H1 (cell line): Measurements from ENCODE around the gene SSH2. TPM values are rescaled to one million over a fixed set of nuclear protein-coding genes. Genes with fewer than 3 reads are reported as not detected.
"Not testable (repeated sequence)": the region's sequence is repeated elsewhere in the genome, so short reads cannot be mapped to it uniquely, and the experiment has no call there.

ENCODE experiments used
- CTCF ChIA-PET: fragments of 300-600 bp; sonication (Branson Sonifier 250); formaldehyde crosslinking; loops from one replicate; lab custom pipeline; 2021; ENCODE audit not compliant: partially characterized antibody; lab: Charles Lee
- POLR2A ChIA-PET: fragments of 300-600 bp; sonication (Branson Sonifier 250); formaldehyde crosslinking; loops from one replicate; lab custom pipeline; 2021; ENCODE audit warnings: inconsistent platforms; ENCODE audit not compliant: partially characterized antibody; lab: Charles Lee
- DNase-seq, 2 experiments: peaks; one replicate each; pipeline versions ENCODE4 v3.0.0 to v3.0.0-alpha.2; 2010 to 2022; ENCODE audit warnings: low spot score in 2 of 2, low read depth in 1 of 2, mixed read lengths in 1 of 2
- FAIRE-seq: peaks from 2 replicates; lab custom pipeline; 2011; peaks lifted over from hg19 to GRCh38; lab: Jason Lieb, UNC
- H2AFZ ChIP-seq: 2 replicates; pipeline ENCODE4 v1.8.1; 2012; ENCODE audit warnings: low read length, inconsistent platforms
- H2AK5ac ChIP-seq: 2 replicates; pipeline ENCODE4 v1.6.1; 2013; ENCODE audit warnings: low read depth, low read length
- H2BK120ac ChIP-seq: replicated peaks from 2 replicates; pipeline ENCODE3; 2013; ENCODE audit warnings: low read depth, low read length, inconsistent platforms
- H2BK12ac ChIP-seq: 2 replicates; pipeline ENCODE4 v1.6.1; 2013; ENCODE audit warnings: low read depth, low read length
- H2BK15ac ChIP-seq: 2 replicates; pipeline ENCODE4 v1.6.1; 2013; ENCODE audit warnings: low read length
- H2BK20ac ChIP-seq: 2 replicates; pipeline ENCODE4 v1.6.1; 2013; ENCODE audit warnings: low read length
- H2BK5ac ChIP-seq: 2 replicates; pipeline ENCODE4 v1.6.1; 2013; ENCODE audit warnings: low read depth, low read length
- H3K14ac ChIP-seq: 2 replicates; pipeline ENCODE4 v1.6.1; 2013; ENCODE audit warnings: inconsistent platforms; ENCODE audit not compliant: insufficient read length
- H3K18ac ChIP-seq: 2 replicates; pipeline ENCODE4 v1.6.1; 2013; ENCODE audit warnings: low read length; ENCODE audit errors: extremely low read depth
- H3K23ac ChIP-seq: 2 replicates; pipeline ENCODE4 v1.6.1; 2013; ENCODE audit warnings: inconsistent platforms; ENCODE audit not compliant: insufficient read length
- H3K23me2 ChIP-seq: 2 replicates; pipeline ENCODE4 v1.6.1; 2013; ENCODE audit warnings: low read depth, low read length
- H3K27ac ChIP-seq: 2 replicates; pipeline ENCODE4 v1.6.1; 2011; ENCODE audit warnings: low read depth, low read length, inconsistent platforms
- H3K27me3 ChIP-seq, 4 experiments: replicated peaks in 1 of 4; 1 replicate in 1 of 4; 2 replicates in 3 of 4; pipeline versions ENCODE4 v1.6.1 to v1.8.1; 2011 to 2013; ENCODE audit warnings: low read length in 3 of 4, mild to moderate bottlenecking in 3 of 4, inconsistent platforms in 2 of 4, mixed read lengths in 2 of 4, moderate library complexity in 1 of 4; ENCODE audit not compliant: control insufficient read depth in 3 of 4, insufficient read depth in 3 of 4; ENCODE audit errors: extremely low read depth in 1 of 4
- H3K36me3 ChIP-seq, 4 experiments: 2 replicates each; pipeline versions ENCODE4 v1.6.1 to v1.8.1; 2011 to 2013; ENCODE audit warnings: mild to moderate bottlenecking in 4 of 4, low read length in 3 of 4, moderate library complexity in 2 of 4, control low read depth in 1 of 4, inconsistent platforms in 1 of 4; ENCODE audit not compliant: insufficient read depth in 4 of 4, control insufficient read depth in 2 of 4
- H3K4ac ChIP-seq: replicated peaks from 2 replicates; pipeline ENCODE3; 2013; ENCODE audit warnings: low read length, low read depth, mixed read lengths, inconsistent platforms; ENCODE audit not compliant: insufficient read length
- H3K4me1 ChIP-seq, 4 experiments: replicated peaks in 1 of 4; 1 replicate in 1 of 4; 2 replicates in 3 of 4; pipeline versions ENCODE4 v1.6.1 to v1.8.1; 2011 to 2013; ENCODE audit warnings: low read length in 3 of 4, inconsistent platforms in 2 of 4, mixed read lengths in 1 of 4; ENCODE audit not compliant: insufficient read depth in 4 of 4, control insufficient read depth in 3 of 4
- H3K4me2 ChIP-seq, 2 experiments: 2 replicates each; pipeline versions ENCODE4 v1.6.1 to v1.8.1; 2011 to 2013; ENCODE audit warnings: low read depth in 2 of 2, low read length in 2 of 2, control low read depth in 1 of 2, inconsistent platforms in 1 of 2, mild to moderate bottlenecking in 1 of 2; ENCODE audit not compliant: insufficient read depth in 1 of 2
- H3K4me3 ChIP-seq, 4 experiments: fragments of 200-600, 300-600 bp in 1 of 4; sonication (generic), shearing (Covaris generic), sonication (Bioruptor Twin) in 1 of 4; 2 replicates each; pipeline versions ENCODE4 v1.5.1 to v1.8.1; 2011 to 2016; ENCODE audit warnings: low read length in 4 of 4, low read depth in 3 of 4, control low read depth in 2 of 4, inconsistent platforms in 2 of 4, mild to moderate bottlenecking in 2 of 4, mixed read lengths in 1 of 4, moderate library complexity in 1 of 4; ENCODE audit not compliant: insufficient read depth in 2 of 4; ENCODE audit errors: extremely low read depth in 1 of 4
- H3K56ac ChIP-seq: replicated peaks from 2 replicates; pipeline ENCODE3; 2013; ENCODE audit warnings: low read depth, mild to moderate bottlenecking, mixed read lengths, low read length, inconsistent platforms; ENCODE audit not compliant: insufficient read length
- H3K79me1 ChIP-seq: 2 replicates; pipeline ENCODE4 v1.6.1; 2013; ENCODE audit warnings: low read depth, low read length, control low read depth
- H3K79me2 ChIP-seq, 2 experiments: 2 replicates each; pipeline versions ENCODE4 v1.6.1 to v1.8.1; 2012 to 2013; ENCODE audit warnings: low read length in 2 of 2, mild to moderate bottlenecking in 2 of 2, inconsistent platforms in 1 of 2; ENCODE audit not compliant: insufficient read depth in 2 of 2, control insufficient read depth in 1 of 2
- H3K9ac ChIP-seq, 4 experiments: replicated peaks in 1 of 4; 1 replicate in 1 of 4; 2 replicates in 3 of 4; pipeline versions ENCODE4 v1.6.1 to v1.8.1; 2011 to 2013; ENCODE audit warnings: low read depth in 3 of 4, low read length in 3 of 4, control low read depth in 2 of 4, mild to moderate bottlenecking in 2 of 4, moderate library complexity in 2 of 4, inconsistent platforms in 1 of 4; ENCODE audit errors: extremely low read depth in 1 of 4
- H3K9me3 ChIP-seq, 2 experiments: 2 replicates each; pipeline versions ENCODE4 v1.6.1 to v1.8.1; 2012 to 2013; ENCODE audit warnings: mild to moderate bottlenecking in 2 of 2, moderate library complexity in 2 of 2, control low read depth in 1 of 2, inconsistent platforms in 1 of 2, low read depth in 1 of 2, low read length in 1 of 2, mixed read lengths in 1 of 2; ENCODE audit not compliant: insufficient read depth in 2 of 2
- H4K20me1 ChIP-seq, 2 experiments: replicated peaks in 1 of 2; 2 replicates each; pipeline versions ENCODE3 to v1.8.1; 2011 to 2013; ENCODE audit warnings: inconsistent platforms in 2 of 2, low read length in 2 of 2, mild to moderate bottlenecking in 1 of 2; ENCODE audit not compliant: insufficient read depth in 2 of 2, control insufficient read depth in 1 of 2
- H4K5ac ChIP-seq: 2 replicates; pipeline ENCODE4 v1.6.1; 2013; ENCODE audit warnings: low read length, low read depth, mixed read lengths, inconsistent platforms; ENCODE audit not compliant: insufficient read length
- H4K8ac ChIP-seq: 2 replicates; pipeline ENCODE4 v1.8.0; 2013; ENCODE audit warnings: mild to moderate bottlenecking, moderate library complexity, low read length, inconsistent platforms; ENCODE audit not compliant: insufficient read depth; ENCODE audit errors: extremely low read depth
- H4K91ac ChIP-seq: replicated peaks from 2 replicates; pipeline ENCODE3; 2013; ENCODE audit warnings: low read length, mixed read lengths, inconsistent platforms; ENCODE audit not compliant: insufficient read length
- WGBS, 2 experiments: shearing (Covaris generic) in 1 of 2; methylation state at CpG; one replicate each; pipeline versions ENCODE4 v1.1.6 to v1.1.7; 2013 to 2015; ENCODE audit warnings: low lambda C conversion rate in 2 of 2, mixed read lengths in 2 of 2, inconsistent platforms in 1 of 2, low coverage in 1 of 2, missing lambda C conversion rate in 1 of 2; ENCODE audit not compliant: insufficient replicate concordance in 2 of 2, insufficient coverage in 1 of 2, insufficient read length in 1 of 2; ENCODE audit errors: extremely low coverage in 1 of 2, missing lambda C conversion rate in 1 of 2; 5-methylcytosine and 5-hydroxymethylcytosine counted together
- polyA plus RNA-seq, 7 experiments: library from polyadenylated mRNA; depleted of rRNA in 3 of 7; stranded (reverse) in 5 of 7; unstranded in 2 of 7; fragments of >200 nt in 5 of 7; fragments of 200-250 nt in 2 of 7; gene quantifications; 1 replicate in 5 of 7; 2 replicates in 1 of 7; 4 replicates in 1 of 7; pipeline versions ENCODE4 v1.2.1 to v1.2.3, GENCODE V29; 2011 to 2013; ENCODE audit warnings: missing spikeins in 2 of 7, mixed read lengths in 2 of 7
- total RNA-seq: library from RNA; stranded (reverse); fragmentation: NEBNext Ultra II Directional; extraction: Animal tissue kit (Norgen Biotek cat#: 25700); gene quantifications from 2 replicates; pipeline ENCODE4 v1.2.1, GENCODE V29; 2021

The SSH2 gene
- total and polyA plus RNA-seq, 2 of the 8 experiments (the other 6 are each of a cell fraction or from before 2014, with no cell fraction given) = 5.2 to 15.9 TPM

GRCh38 chr17:29957488-29957887, 27.5 kb upstream of the SSH2 start:
- POLR2A ChIA-PET = not testable (repeated sequence)
- CTCF ChIA-PET = interaction anchor here (0.5 to 1.0 kb wide), 4 partner anchors 26 to 144 kb away, joined by 3 read pairs; no protein-coding TSS in a partner anchor

More at GRCh38 chr17:29957488-29957887, 27.5 kb upstream of the SSH2 start:
- H3K27ac ChIP-seq, DNase-seq, H4K91ac ChIP-seq, H3K23me2 ChIP-seq, H3K79me1 ChIP-seq, H2BK15ac ChIP-seq, H2AFZ ChIP-seq, H3K4me1 ChIP-seq, H3K14ac ChIP-seq, H3K18ac ChIP-seq, H2BK12ac ChIP-seq, H3K4ac ChIP-seq, H4K8ac ChIP-seq, H3K79me2 ChIP-seq, H3K4me2 ChIP-seq, H2AK5ac ChIP-seq, H2BK20ac ChIP-seq, H4K5ac ChIP-seq, H3K4me3 ChIP-seq, H3K27me3 ChIP-seq, H3K56ac ChIP-seq, H3K23ac ChIP-seq, H2BK5ac ChIP-seq, H2BK120ac ChIP-seq, H3K36me3 ChIP-seq, H4K20me1 ChIP-seq, H3K9ac ChIP-seq, FAIRE-seq: not testable (repeated sequence)
- peaks cover 7 to 15% of the 10 kb centered on the region in 2 experiments; a peak in 3 of 4 replicates for H3K9me3 ChIP-seq
- WGBS, 2 experiments = 82% methylated on average over 1 of the region's 1 CpG; no CpG with 5 or more reads in 1 of the 2 experiments
